Measurements from ENCODE around the gene LRRC7.

DNA sequence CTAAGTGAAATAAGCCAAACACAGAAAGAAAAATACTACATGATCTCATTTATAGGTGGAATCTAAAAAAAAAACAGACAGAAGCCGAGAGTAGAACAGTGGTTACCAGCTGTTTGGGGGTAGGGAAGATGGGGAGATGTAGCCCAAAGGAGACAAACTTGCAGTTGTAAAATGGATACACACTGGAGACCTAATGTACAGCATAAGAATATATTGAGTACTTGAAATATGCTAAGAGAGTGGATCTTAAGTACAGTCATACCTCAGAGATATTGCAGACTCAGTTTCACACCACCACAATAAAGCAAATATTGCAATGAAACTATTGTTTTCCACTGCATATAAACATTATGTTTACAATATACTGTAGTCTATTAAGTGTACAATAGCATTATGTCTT lies 320.9 kb downstream of the LRRC7 start:
- TF ChIP-seq EP300 (IDR thresholded peaks at IDR 0.05; ENCODE audit: borderline replicate concordance) (no peak), REST (IDR thresholded peaks at IDR 0.05; ENCODE audit: low read depth) (no peak), YY1 (IDR thresholded peaks at IDR 0.05; ENCODE audit: low read depth) (no peak), USF1 (IDR thresholded peaks at IDR 0.05) (no peak), TEAD4 (IDR thresholded peaks at IDR 0.05) (no peak), CREB1 (IDR thresholded peaks at IDR 0.05; ENCODE audit: low read depth) (no peak), EGR1 (IDR thresholded peaks at IDR 0.05) (no peak)
- TF ChIP-seq, protein P1, sequence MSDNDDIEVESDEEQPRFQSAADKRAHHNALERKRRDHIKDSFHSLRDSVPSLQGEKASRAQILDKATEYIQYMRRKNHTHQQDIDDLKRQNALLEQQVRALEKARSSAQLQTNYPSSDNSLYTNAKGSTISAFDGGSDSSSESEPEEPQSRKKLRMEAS (IDR thresholded peaks at IDR 0.05) = no peak
